ENCODE data around the gene TIMM44. TPM values are rescaled to one million over a fixed set of nuclear protein-coding genes. Genes with fewer than 3 reads are reported as not detected.
"Not testable (repeated sequence)": the region's sequence is repeated elsewhere in the genome, so short reads cannot be mapped to it uniquely, and the experiment has no call there.

Gene TIMM44
- total and polyA plus RNA-seq, 10 donors, result 33.2 to 94.9 (median 64.7) TPM

GRCh38 chr19:7894612-7895309, 48.7 kb downstream of the TIMM44 start:
- DNase-seq, result no peak
- no peaks in the 10 kb centered on the region for H3K4me1 ChIP-seq
- intact Hi-C loops (cut with DNase I; ENCODE audit: low total_unique reads), result no loop called here
- TF ChIP-seq CTCF (IDR thresholded peaks at IDR 0.05 in 8 of 11, conservative IDR thresholded peaks at IDR 0.05 in 3 of 11), result no peak
- TF ChIP-seq POLR2A (IDR thresholded peaks at IDR 0.05), result no peak
- TF ChIP-seq POLR2AphosphoS5 (IDR thresholded peaks at IDR 0.05), result no peak
- 54 to 67% (median 61%) methylated on average over 13 to 18 of the region's 18 CpGs for WGBS, 5 donors
- no peaks in the 10 kb centered on the region for H3K9me3 ChIP-seq
- no peak overlapping the region for H3K4me3 ChIP-seq
- peaks cover 0 to 50% (median 15%) of the 10 kb centered on the region in 7 donors for H3K27me3 ChIP-seq (replicated peaks in 1 of 7)
- H3K27ac ChIP-seq, result no peak overlapping the region
- H3K36me3 ChIP-seq, result no peaks in the 10 kb centered on the region

- H3K36me3 ChIP-seq; H3K27ac ChIP-seq; intact Hi-C loops (cut with DNase I; ENCODE audit: low total_unique reads); H3K9me3 ChIP-seq; DNase-seq; H3K4me3 ChIP-seq; H3K4me1 ChIP-seq: not testable (repeated sequence)
- H3K27me3 ChIP-seq (replicated peaks in 1 of 7), result peaks cover 0 to 61% (median 19%) of the 10 kb centered on the region in 7 donors
- 71 to 80% (median 75%) methylated on average over 18 of the region's 18 CpGs for WGBS, 5 donors
Measured at GRCh38 chr19:7893362-7894101, 49.9 kb downstream of the TIMM44 start.

- no peaks in the 10 kb centered on the region for H3K9me3 ChIP-seq
- H3K27me3 ChIP-seq (replicated peaks in 1 of 7), result peaks cover 0 to 67% (median 17%) of the 10 kb centered on the region in 7 donors
- intact Hi-C loops (cut with DNase I; ENCODE audit: low total_unique reads), result no loop called here
- WGBS, 5 donors, result 80 to 85% (median 82%) methylated on average over 8 of the region's 8 CpGs
- no peak for TF ChIP-seq CTCF (IDR thresholded peaks at IDR 0.05 in 8 of 11, conservative IDR thresholded peaks at IDR 0.05 in 3 of 11)
- no peak for TF ChIP-seq POLR2A (IDR thresholded peaks at IDR 0.05)
- no peak for TF ChIP-seq POLR2AphosphoS5 (IDR thresholded peaks at IDR 0.05)
- no peak overlapping the region for H3K27ac ChIP-seq
- DNase-seq, result no peak
- H3K4me3 ChIP-seq, result peak overlapping the region in 1 of 8 donors; percentile 13
- H3K36me3 ChIP-seq, result no peaks in the 10 kb centered on the region
- H3K4me1 ChIP-seq, result peaks cover 0 to 12% (median 4%) of the 10 kb centered on the region in 6 donors
Measured at GRCh38 chr19:7888826-7889217, 54.6 kb downstream of the TIMM44 start.

DNA sequence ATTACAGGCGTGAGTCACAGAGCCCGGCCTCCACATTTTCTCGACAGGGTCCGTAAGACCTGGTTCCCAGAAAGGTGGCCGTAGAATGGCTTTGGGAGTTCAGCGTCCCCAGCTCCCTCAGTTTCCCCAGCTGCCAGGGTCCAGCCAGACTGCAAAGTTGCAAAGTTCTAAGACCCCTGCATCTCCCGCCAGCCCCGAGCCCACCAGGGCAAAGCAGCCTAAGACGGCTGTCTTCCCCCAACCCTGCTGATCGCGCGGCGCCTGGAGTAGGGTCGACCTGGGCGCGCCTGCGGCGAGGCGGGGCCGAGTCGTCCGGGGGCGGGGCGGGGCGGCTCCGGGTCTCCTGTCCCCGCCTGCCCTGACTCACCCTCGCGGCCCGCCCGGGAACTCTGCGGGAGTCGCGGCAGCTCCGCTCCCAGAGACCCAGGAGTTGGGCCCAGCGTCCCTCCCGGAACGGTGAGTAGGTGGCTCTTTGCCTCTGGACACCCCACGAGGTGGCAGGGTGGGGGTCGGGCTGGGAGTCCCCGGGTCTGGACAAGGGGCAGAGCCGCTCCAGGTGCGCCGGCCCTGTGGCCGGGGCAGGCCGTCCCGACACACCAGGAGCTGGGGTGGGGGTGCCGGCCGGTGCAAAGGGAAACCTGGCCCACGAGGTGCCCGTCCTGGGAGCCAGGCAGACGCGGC, 55.2 kb downstream of the TIMM44 start, which contains the start of gene LRRC8E:
LRRC8E (plus strand) TSS at position 366 of the 681 bp plus-strand sequence. CDS start 7,094 bp downstream, outside the sequence.
- TF ChIP-seq POLR2AphosphoS5 (IDR thresholded peaks at IDR 0.05), result no peak
- no peak for TF ChIP-seq CTCF (IDR thresholded peaks at IDR 0.05 in 8 of 11, conservative IDR thresholded peaks at IDR 0.05 in 3 of 11)
- TF ChIP-seq POLR2A (IDR thresholded peaks at IDR 0.05), result no peak
- no peaks in the 10 kb centered on the region for H3K36me3 ChIP-seq
- intact Hi-C loops (cut with DNase I; ENCODE audit: low total_unique reads), result no loop called here
- no peaks in the 10 kb centered on the region for H3K9me3 ChIP-seq
- DNase-seq, result no peak
- H3K4me3 ChIP-seq, result peak within 1 kb of the TSS in 1 of 8 donors; percentile 13
- WGBS, 5 donors, result 11 to 47% (median 13%) methylated on average over 8 to 53 of the region's 53 CpGs
- peaks cover 0 to 12% (median 4%) of the 10 kb centered on the region in 6 donors for H3K4me1 ChIP-seq
- H3K27me3 ChIP-seq (replicated peaks in 1 of 7), result peaks cover 0 to 61% (median 17%) of the 10 kb centered on the region in 7 donors
- H3K27ac ChIP-seq, result no peak within 1 kb of the TSS
